Measurements from ENCODE around the gene KRT72.

GRCh38 chr12:52631264-52631663, 30.0 kb upstream of the KRT72 start:
- no peak for TF ChIP-seq POLR2A (IDR thresholded peaks at IDR 0.05)
- TF ChIP-seq CTCF (IDR thresholded peaks at IDR 0.05 in 4 of 5, conservative IDR thresholded peaks at IDR 0.05 in 1 of 5) = no peak
